ENCODE measurements around the gene DOK7.

DNA sequence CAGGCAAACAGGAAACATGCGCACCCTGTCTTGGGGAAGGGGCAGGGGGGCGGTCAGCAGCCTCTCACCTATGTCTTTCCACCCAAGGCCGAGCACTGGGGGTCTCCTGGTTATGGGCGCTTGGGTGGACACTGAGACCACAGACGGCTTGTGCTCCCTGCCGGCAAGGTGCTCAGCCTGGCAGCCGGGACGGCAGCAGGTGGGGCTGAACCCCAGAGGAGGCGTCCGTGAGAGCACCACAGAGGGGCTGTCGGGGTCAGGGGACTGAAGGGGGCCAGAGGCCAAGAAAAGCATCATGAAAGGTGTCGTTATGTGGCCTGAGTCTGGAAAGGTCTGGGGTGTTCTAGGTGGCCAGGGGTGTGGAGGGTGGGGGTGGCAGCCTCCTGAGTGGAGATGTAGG, 19.6 kb downstream of the DOK7 start:
- TF ChIP-seq, protein P1, sequence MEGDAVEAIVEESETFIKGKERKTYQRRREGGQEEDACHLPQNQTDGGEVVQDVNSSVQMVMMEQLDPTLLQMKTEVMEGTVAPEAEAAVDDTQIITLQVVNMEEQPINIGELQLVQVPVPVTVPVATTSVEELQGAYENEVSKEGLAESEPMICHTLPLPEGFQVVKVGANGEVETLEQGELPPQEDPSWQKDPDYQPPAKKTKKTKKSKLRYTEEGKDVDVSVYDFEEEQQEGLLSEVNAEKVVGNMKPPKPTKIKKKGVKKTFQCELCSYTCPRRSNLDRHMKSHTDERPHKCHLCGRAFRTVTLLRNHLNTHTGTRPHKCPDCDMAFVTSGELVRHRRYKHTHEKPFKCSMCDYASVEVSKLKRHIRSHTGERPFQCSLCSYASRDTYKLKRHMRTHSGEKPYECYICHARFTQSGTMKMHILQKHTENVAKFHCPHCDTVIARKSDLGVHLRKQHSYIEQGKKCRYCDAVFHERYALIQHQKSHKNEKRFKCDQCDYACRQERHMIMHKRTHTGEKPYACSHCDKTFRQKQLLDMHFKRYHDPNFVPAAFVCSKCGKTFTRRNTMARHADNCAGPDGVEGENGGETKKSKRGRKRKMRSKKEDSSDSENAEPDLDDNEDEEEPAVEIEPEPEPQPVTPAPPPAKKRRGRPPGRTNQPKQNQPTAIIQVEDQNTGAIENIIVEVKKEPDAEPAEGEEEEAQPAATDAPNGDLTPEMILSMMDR (IDR thresholded peaks at IDR 0.05; ENCODE audit: borderline replicate concordance, extremely low read depth, low read length, poor library complexity, severe bottlenecking) = no peak
- no peak for TF ChIP-seq EZH2 (IDR thresholded peaks at IDR 0.05; ENCODE audit: borderline replicate concordance, low read depth, low read length, severe bottlenecking)
